AG04450 (cell line): ENCODE measurements around the gene VAMP2. TPM values are rescaled to one million over a fixed set of nuclear protein-coding genes. Genes with fewer than 3 reads are reported as not detected.

Source experiments
- CTCF ChIA-PET: fragments of 300-600, 350-600 bp; formaldehyde crosslinking; extraction: SDS; loops from one replicate; lab custom pipeline; 2022; ENCODE audit warnings: antibody characterized with exemption, inconsistent platforms; lab: Charles Lee
- POLR2A ChIA-PET: fragments of 350-600 bp; formaldehyde crosslinking; extraction: SDS; loops from one replicate; lab custom pipeline; 2021; ENCODE audit warnings: antibody characterized with exemption, inconsistent platforms; lab: Yijun Ruan, JAX
- DNase-seq: peaks from one replicate; pipeline ENCODE4 v3.0.0-alpha.2; 2011; ENCODE audit warnings: low read depth, low spot score
- H3K27ac ChIP-seq: one replicate; pipeline ENCODE4 v1.5.1; 2012; ENCODE audit warnings: low read depth, low read length, control low read depth
- H3K27me3 ChIP-seq: one replicate; pipeline ENCODE4 v1.6.0; 2012; ENCODE audit warnings: low read length; ENCODE audit not compliant: control insufficient read depth, insufficient read depth
- H3K4me3 ChIP-seq: 2 replicates; pipeline ENCODE4 v1.5.1; 2011; ENCODE audit warnings: mild to moderate bottlenecking, low read depth, low read length, control low read depth
- H3K9me3 ChIP-seq: 2 replicates; pipeline ENCODE4 v1.5.1; 2012; ENCODE audit warnings: low read length; ENCODE audit not compliant: control insufficient read depth, insufficient read depth
- polyA plus RNA-seq: library from polyadenylated mRNA; depleted of rRNA; stranded (reverse); fragments of >200 nt; gene quantifications from 2 replicates; pipeline ENCODE4 v1.2.3, GENCODE V29; 2011
- TF ChIP-seq, protein P1 (sequence below): IDR thresholded peaks from 2 replicates; pipeline ENCODE4 v1.5.1; 2011; ENCODE audit warnings: low read depth, low read length, control low read depth, inconsistent platforms

VAMP2 gene
- polyA plus RNA-seq, 1 experiment: 20.8 TPM

DNA sequence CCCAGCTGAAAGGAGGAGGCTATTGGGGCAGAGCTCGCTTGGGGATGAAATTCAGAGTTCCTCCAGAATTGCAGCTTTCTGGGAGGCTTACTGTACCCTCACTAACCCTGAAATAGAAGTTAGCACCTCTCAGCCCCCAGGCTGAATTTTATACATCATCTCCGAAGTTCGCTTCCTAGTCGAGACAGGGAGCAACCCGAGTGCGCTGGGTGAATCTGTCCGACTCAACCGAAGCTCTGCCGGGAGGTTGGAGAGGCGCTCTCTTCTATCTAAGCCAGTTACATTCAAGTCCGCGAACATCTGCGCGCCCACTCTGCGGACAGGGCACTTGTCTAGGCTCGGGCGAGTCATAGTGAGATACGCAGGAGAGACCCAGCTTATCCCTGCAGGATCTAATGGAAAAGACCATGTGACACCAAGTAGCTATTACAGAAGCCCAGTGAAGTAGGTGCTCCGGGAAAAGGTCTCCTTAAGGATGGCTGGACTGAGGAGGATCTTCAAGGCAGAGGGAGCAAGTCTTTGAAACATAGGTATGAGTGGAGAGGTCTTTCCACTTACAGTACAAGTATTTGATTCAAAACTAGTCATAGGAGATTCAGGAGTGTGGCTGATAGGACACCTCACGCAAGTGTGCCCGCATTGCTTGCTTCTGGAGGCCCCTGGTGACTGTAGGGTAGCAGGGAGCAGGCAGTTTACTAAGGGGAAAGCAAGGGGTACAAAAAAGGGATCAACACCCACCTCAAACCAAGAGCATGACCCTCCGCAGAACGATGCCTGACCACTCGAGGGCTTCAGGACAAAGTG, 38.2 kb downstream of the VAMP2 start:
- H3K27ac ChIP-seq: no peak overlapping the region
- peak overlapping the region; percentile 69 for H3K4me3 ChIP-seq
- TF ChIP-seq, protein P1, sequence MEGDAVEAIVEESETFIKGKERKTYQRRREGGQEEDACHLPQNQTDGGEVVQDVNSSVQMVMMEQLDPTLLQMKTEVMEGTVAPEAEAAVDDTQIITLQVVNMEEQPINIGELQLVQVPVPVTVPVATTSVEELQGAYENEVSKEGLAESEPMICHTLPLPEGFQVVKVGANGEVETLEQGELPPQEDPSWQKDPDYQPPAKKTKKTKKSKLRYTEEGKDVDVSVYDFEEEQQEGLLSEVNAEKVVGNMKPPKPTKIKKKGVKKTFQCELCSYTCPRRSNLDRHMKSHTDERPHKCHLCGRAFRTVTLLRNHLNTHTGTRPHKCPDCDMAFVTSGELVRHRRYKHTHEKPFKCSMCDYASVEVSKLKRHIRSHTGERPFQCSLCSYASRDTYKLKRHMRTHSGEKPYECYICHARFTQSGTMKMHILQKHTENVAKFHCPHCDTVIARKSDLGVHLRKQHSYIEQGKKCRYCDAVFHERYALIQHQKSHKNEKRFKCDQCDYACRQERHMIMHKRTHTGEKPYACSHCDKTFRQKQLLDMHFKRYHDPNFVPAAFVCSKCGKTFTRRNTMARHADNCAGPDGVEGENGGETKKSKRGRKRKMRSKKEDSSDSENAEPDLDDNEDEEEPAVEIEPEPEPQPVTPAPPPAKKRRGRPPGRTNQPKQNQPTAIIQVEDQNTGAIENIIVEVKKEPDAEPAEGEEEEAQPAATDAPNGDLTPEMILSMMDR: no peak
- DNase-seq: no peak
- H3K9me3 ChIP-seq: no peaks in the 10 kb centered on the region; the same call in 1 of the 2 replicates
- H3K27me3 ChIP-seq: peaks cover 6% of the 10 kb centered on the region
- POLR2A ChIA-PET: no interaction called here
- CTCF ChIA-PET: interaction anchor here (0.6 to 1.7 kb wide), 3 partner anchors 33 to 98 kb away, joined by 3 to 9 read pairs (median 3); no protein-coding TSS in a partner anchor

DNA sequence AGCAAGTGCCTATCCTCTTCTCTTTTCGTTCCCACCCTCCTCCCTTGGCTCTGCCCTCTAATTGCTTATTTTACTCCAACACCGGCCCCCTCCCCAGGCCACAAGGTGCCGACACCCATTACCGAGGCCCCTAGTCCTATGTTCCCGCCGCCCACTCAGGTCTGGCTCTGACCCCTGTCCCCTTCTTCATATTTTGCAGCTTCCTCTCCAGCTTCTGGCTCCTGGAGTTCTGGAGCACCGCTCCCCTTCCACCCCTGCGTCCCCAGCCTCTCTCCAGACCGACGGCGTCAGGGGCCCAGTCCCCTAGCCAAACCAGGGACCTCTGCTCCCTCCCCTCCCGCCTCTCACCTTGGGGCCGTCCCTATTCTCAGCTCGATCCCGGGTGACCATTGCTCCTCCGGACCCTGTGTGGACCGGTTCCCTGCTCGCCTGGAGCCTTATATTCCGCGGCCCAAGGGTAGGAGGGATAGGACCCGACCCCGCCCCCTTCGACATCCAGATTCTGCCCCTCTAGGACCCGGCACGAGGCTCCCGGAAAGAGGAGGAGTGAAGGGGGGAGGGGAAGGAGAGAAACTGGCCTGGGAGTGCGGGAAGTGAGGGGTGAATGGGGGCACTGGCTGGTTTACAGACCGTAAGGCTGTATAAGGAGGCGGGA, 38.9 kb downstream of the VAMP2 start, which contains the start of gene HES7:
HES7 (minus strand) TSS at position 412 of the 655 bp plus-strand sequence; CDS start at position 390, 22 bp downstream.
- Histone ChIP-seq H3K27me3 (peaks cover 6% of the 10 kb centered on the region), H3K9me3 (no peaks in the 10 kb centered on the region; the same call in 1 of the 2 replicates), H3K4me3 (peak within 1 kb of the TSS; percentile 69), H3K27ac (no peak within 1 kb of the TSS)
- TF ChIP-seq, protein P1: no peak
- DNase-seq: no peak
- CTCF ChIA-PET: interaction anchor here (0.6 to 1.7 kb wide), 3 partner anchors 34 to 99 kb away, joined by 3 to 9 read pairs (median 3); no protein-coding TSS in a partner anchor
- POLR2A ChIA-PET: no interaction called here

DNA sequence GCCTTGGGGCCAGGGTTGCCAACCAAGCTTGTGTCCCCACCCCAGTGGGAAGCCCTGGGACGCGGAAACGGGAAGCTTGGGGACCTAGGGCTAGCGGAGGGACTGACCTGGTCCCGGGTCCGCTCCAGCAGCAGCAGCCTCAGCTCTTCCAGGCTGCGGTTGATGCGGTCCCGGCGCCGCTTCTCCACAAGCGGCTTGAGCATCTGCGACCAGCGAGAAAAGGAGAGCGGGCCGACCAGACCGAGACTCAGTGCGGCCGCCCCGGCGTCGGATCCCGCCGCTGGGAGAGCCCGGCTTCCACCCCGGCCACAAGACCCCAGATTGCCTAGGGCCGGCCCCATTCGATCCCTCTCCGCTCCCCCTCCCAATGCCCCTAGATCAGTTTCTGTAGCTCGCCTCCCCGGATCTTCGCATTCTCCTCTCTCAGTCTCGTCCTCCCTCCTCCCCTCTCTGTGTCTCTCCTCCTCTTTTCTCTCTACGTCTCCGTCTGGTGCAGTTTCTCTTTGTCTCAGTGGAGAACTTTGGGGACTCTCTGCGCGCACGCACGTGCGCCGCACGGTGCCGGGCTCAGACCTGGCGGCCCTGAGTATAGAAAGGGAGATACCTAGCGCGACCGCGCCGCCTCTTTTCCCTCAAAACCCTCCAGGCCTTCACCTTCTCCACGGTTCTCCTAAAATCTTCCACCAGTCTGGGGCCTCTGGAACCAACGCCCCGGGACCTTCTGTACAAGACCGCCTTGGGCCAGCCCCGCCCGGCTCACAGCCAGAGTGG, 39.6 kb downstream of the VAMP2 start:
- H3K27me3 ChIP-seq: peaks cover 6% of the 10 kb centered on the region
- CTCF ChIA-PET: interaction anchor here (1.2 to 1.7 kb wide), 2 partner anchors 10 to 35 kb away, joined by 3 to 9 read pairs; no protein-coding TSS in a partner anchor
- TF ChIP-seq, protein P1: no peak
- no peaks in the 10 kb centered on the region; the same call in 1 of the 2 replicates for H3K9me3 ChIP-seq
- POLR2A ChIA-PET: interaction anchor here (0.6 kb wide), 1 partner anchor 34 kb away, joined by 3 read pairs; no protein-coding TSS in a partner anchor
- DNase-seq: no peak
- no peak overlapping the region for H3K27ac ChIP-seq
- H3K4me3 ChIP-seq: peak overlapping the region; percentile 69

DNA sequence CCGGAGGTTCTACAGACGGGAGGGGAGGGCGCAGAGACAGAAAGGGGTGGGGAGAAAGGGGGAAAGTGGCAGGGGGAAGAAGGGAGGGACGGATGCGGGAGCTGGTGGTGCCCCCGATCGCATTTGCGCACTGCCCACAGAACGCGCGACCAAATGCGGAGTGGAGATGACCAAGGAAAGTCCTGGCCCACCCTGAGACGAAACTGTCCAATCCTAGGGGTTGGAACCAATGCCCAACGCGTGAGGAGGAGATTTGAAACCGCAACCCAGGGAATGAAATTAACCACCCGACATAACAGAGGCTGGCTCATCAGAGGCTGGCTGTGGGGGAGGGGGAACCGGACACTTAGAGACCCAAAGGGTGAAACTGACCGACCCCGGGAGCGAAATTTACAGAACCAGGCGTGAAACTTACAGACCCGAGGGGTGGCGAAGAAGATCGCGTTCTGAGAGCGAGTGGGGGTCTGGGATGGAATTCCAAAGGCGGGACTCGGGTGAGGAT, 40.3 kb downstream of the VAMP2 start:
- no peak for DNase-seq
- CTCF ChIA-PET: interaction anchor here (0.6 to 1.2 kb wide), 2 partner anchors 11 to 55 kb away, joined by 3 read pairs; no protein-coding TSS in a partner anchor
- no peaks in the 10 kb centered on the region; the same call in 1 of the 2 replicates for H3K9me3 ChIP-seq
- H3K27ac ChIP-seq: no peak overlapping the region
- H3K27me3 ChIP-seq: peaks cover 7% of the 10 kb centered on the region
- H3K4me3 ChIP-seq: peak overlapping the region; percentile 69
- POLR2A ChIA-PET: interaction anchor here (0.6 to 1.1 kb wide), 4 partner anchors 34 to 100 kb away, joined by 3 to 5 read pairs (median 3); no protein-coding TSS in a partner anchor
- TF ChIP-seq, protein P1: no peak
